HepG2 (cell line): ENCODE measurements around the gene CHADL. TPM values are rescaled to one million over a fixed set of nuclear protein-coding genes. Genes with fewer than 3 reads are reported as not detected.
A peak's percentile ranks its signal among the peaks of the same experiment; 100 is the strongest.

Experiments used
- CC2D1A ChIP-seq: sonication (generic); formaldehyde crosslinking; IDR thresholded peaks from 2 replicates; pipeline ENCODE4 v1.8.1; 2023; ENCODE audit warnings: mild to moderate bottlenecking, missing genetic modification reagents
- EED ChIP-seq: sonication (generic); formaldehyde crosslinking; IDR thresholded peaks from 2 replicates; pipeline ENCODE4 v1.5.0; 2020; ENCODE audit warnings: mild to moderate bottlenecking, missing genetic modification reagents
- GFI1 ChIP-seq: sonication (generic); formaldehyde crosslinking; IDR thresholded peaks from 2 replicates; pipeline ENCODE4 v1.5.0; 2020; ENCODE audit warnings: missing genetic modification reagents, mild to moderate bottlenecking, borderline replicate concordance
- HNRNPUL1 ChIP-seq: fragments of 200-400 bp; formaldehyde crosslinking; IDR thresholded peaks from 2 replicates; pipeline ENCODE4 v1.6.1; 2017; ENCODE audit warnings: low read depth, mild to moderate bottlenecking, low read length, moderate library complexity
- HOXA9 ChIP-seq: sonication (generic); formaldehyde crosslinking; IDR thresholded peaks from 2 replicates; pipeline ENCODE4 v1.8.1; 2022; ENCODE audit warnings: missing genetic modification reagents, mild to moderate bottlenecking, moderate library complexity, borderline replicate concordance
- IRF2 ChIP-seq: IDR thresholded peaks from 2 replicates; pipeline ENCODE4 v1.6.1; 2018; ENCODE audit warnings: missing genetic modification reagents, missing compliant biosample characterization
- IRF9 ChIP-seq: sonication (generic); formaldehyde crosslinking; IDR thresholded peaks from 2 replicates; pipeline ENCODE4 v1.8.0; 2022; ENCODE audit warnings: missing genetic modification reagents, mild to moderate bottlenecking, borderline replicate concordance
- ISL2 ChIP-seq: sonication (generic); formaldehyde crosslinking; IDR thresholded peaks from 2 replicates; pipeline ENCODE4 v1.5.0; 2020; ENCODE audit warnings: missing genetic modification reagents
- MLLT10 ChIP-seq: sonication (generic); formaldehyde crosslinking; IDR thresholded peaks from 2 replicates; pipeline ENCODE4 v1.4.0; 2020; ENCODE audit warnings: missing genetic modification reagents
- ONECUT2 ChIP-seq: sonication (generic); formaldehyde crosslinking; IDR thresholded peaks from 2 replicates; pipeline ENCODE4 v1.4.0; 2020; ENCODE audit warnings: missing genetic modification reagents
- RARG ChIP-seq: sonication (generic); formaldehyde crosslinking; IDR thresholded peaks from 2 replicates; pipeline ENCODE4 v1.4.0; 2020; ENCODE audit warnings: low read depth, mild to moderate bottlenecking, missing genetic modification reagents
- TAF15 ChIP-seq: fragments of 200-400 bp; formaldehyde crosslinking; IDR thresholded peaks from one replicate; pipeline ENCODE4 v1.6.1; 2018; ENCODE audit warnings: mild to moderate bottlenecking, low read depth, low read length; ENCODE audit not compliant: poor library complexity, severe bottlenecking
- TBX2 ChIP-seq: sonication (generic); formaldehyde crosslinking; IDR thresholded peaks from 2 replicates; pipeline ENCODE4 v1.5.0; 2020; ENCODE audit warnings: missing genetic modification reagents, mild to moderate bottlenecking, borderline replicate concordance
- TFDP2 ChIP-seq: sonication (generic); formaldehyde crosslinking; IDR thresholded peaks from 2 replicates; pipeline ENCODE4 v1.4.0; 2020; ENCODE audit warnings: missing genetic modification reagents
- ZFP91 ChIP-seq: sonication (generic); formaldehyde crosslinking; IDR thresholded peaks from 2 replicates; pipeline ENCODE4 v1.9.0; 2022; ENCODE audit warnings: missing genetic modification reagents, mild to moderate bottlenecking, borderline replicate concordance
- ZMAT3 ChIP-seq: sonication (generic); formaldehyde crosslinking; conservative IDR thresholded peaks from 2 replicates; pipeline ENCODE4 v1.7.0; 2021; ENCODE audit warnings: missing genetic modification reagents
- ZNF282 ChIP-seq: fragments of 450-650 bp; IDR thresholded peaks from 2 replicates; pipeline ENCODE4 v1.6.1; 2018; ENCODE audit not compliant: partially characterized antibody
- ZNF367 ChIP-seq: sonication (generic); formaldehyde crosslinking; IDR thresholded peaks from 2 replicates; pipeline ENCODE4 v1.4.0; 2020; ENCODE audit warnings: missing genetic modification reagents, borderline replicate concordance
- ZNF563 ChIP-seq: sonication (generic); formaldehyde crosslinking; IDR thresholded peaks from 2 replicates; pipeline ENCODE4 v1.8.0; 2022; ENCODE audit warnings: mild to moderate bottlenecking, moderate library complexity, missing genetic modification reagents
- ZNF598 ChIP-seq: sonication (generic); formaldehyde crosslinking; IDR thresholded peaks from 2 replicates; pipeline ENCODE4 v1.5.1; 2020; ENCODE audit warnings: mild to moderate bottlenecking, missing genetic modification reagents, borderline replicate concordance
- ZNF629 ChIP-seq: sonication (generic); formaldehyde crosslinking; conservative IDR thresholded peaks from 2 replicates; pipeline ENCODE4 v1.5.0; 2020; ENCODE audit warnings: missing genetic modification reagents
- ZNF709 ChIP-seq: sonication (generic); formaldehyde crosslinking; IDR thresholded peaks from 2 replicates; pipeline ENCODE4 v1.5.0; 2020; ENCODE audit warnings: mild to moderate bottlenecking, missing genetic modification reagents
- ZNF770 ChIP-seq: sonication (generic); formaldehyde crosslinking; IDR thresholded peaks from 2 replicates; pipeline ENCODE4 v1.5.0; 2020; ENCODE audit warnings: mild to moderate bottlenecking, missing genetic modification reagents
- ZSCAN30 ChIP-seq: sonication (generic); formaldehyde crosslinking; IDR thresholded peaks from 2 replicates; pipeline ENCODE4 v1.5.0; 2020; ENCODE audit warnings: mild to moderate bottlenecking, missing genetic modification reagents
- polyA plus RNA-seq, 8 experiments: library from polyadenylated mRNA; depleted of rRNA in 3 of 8; stranded (reverse) in 7 of 8; unstranded in 1 of 8; fragments of >200 nt; fragmentation: Illumina TruSeq in 4 of 8; extraction: Trizol in 4 of 8; gene quantifications; 2 replicates each; pipeline versions ENCODE4 v1.2.1 to v1.2.3, GENCODE V29; 2011 to 2016; ENCODE audit warnings: low read depth in 4 of 8, missing spikeins in 1 of 8, mixed read lengths in 1 of 8; ENCODE audit not compliant: insufficient read depth in 1 of 8
- total RNA-seq, 5 experiments: library from RNA; depleted of rRNA; stranded (reverse); fragments of >200 nt; fragmentation: Illumina TruSeq; extraction: Trizol; gene quantifications; 2 replicates each; pipeline ENCODE4 v1.2.3, GENCODE V29; 2016; ENCODE audit warnings: low read depth in 1 of 5

The CHADL gene
- total and polyA plus RNA-seq, 2 of the 13 experiments (the other 11 are each of a cell fraction or from before 2014, with no cell fraction given), result 2.8 to 8.1 TPM

GRCh38 chr22:41234815-41235695 is 5.7 kb downstream of the CHADL start (continued):
- TF ChIP-seq ZNF770 (CRISPR knock-in tag) (no peak; the same call in 1 of the 2 replicates), ZFP91 (CRISPR knock-in tag) (peak; percentile 69; the same call in 1 of the 2 replicates), ZNF709 (no peak), TAF15 (no peak), RARG (CRISPR knock-in tag) (no peak), HOXA9 (no peak), EED (CRISPR knock-in tag) (no peak), ZNF282 (no peak), CC2D1A (CRISPR knock-in tag) (no peak), ZNF598 (CRISPR knock-in tag) (no peak), MLLT10 (CRISPR knock-in tag) (no peak), HNRNPUL1 (no peak), ZNF629 (CRISPR knock-in tag) (no peak), ZNF563 (CRISPR knock-in tag) (peak; percentile 34; the same call in 1 of the 2 replicates), ONECUT2 (no peak), TFDP2 (CRISPR knock-in tag) (0 out of 2 replicates have a peak, but pooled peaks have one; percentile 41), ZMAT3 (CRISPR knock-in tag) (no peak), GFI1 (CRISPR knock-in tag) (peak; percentile 51; the same call in 1 of the 2 replicates), ISL2 (peak; percentile 71), IRF9 (no peak), ZSCAN30 (CRISPR knock-in tag) (no peak), IRF2 (CRISPR knock-in tag) (peak; percentile 38; the same call in 1 of the 2 replicates), ZNF367 (no peak), TBX2 (CRISPR knock-in tag) (peak; percentile 81)
